SK-N-SH (cell line): ENCODE data around the gene TENT4A. TPM values are rescaled to one million over a fixed set of nuclear protein-coding genes. Genes with fewer than 3 reads are reported as not detected.

Experiments used
- CTCF ChIA-PET: fragments of 300-600, 350-600 bp; formaldehyde crosslinking; extraction: SDS; loops from one replicate; lab custom pipeline; 2021; lab: Yijun Ruan, JAX
- POLR2A ChIA-PET: fragments of 350-600 bp; sonication (Branson Sonifier 250); formaldehyde crosslinking; extraction: SDS; loops from one replicate; lab custom pipeline; 2020; ENCODE audit warnings: antibody characterized with exemption, inconsistent platforms; lab: Yijun Ruan, JAX
- DNase-seq: peaks from one replicate; pipeline ENCODE4 v3.0.0; 2012
- H2AFZ ChIP-seq: fragments of 200-600 bp; sonication (generic); 2 replicates; pipeline ENCODE4 v1.8.1; 2016; ENCODE audit warnings: antibody characterized with exemption, mild to moderate bottlenecking, low read depth
- H3F3A ChIP-seq: fragments of 200-600 bp; sonication (generic); replicated peaks from 2 replicates; pipeline ENCODE3; 2016; ENCODE audit warnings: antibody characterized with exemption, mild to moderate bottlenecking; ENCODE audit not compliant: insufficient read depth
- H3K27ac ChIP-seq, 2 experiments: fragments of 200-500 bp in 1 of 2; fragments of 200-600 bp in 1 of 2; sonication (Bioruptor generic) in 1 of 2; sonication (generic), shearing (Covaris generic) in 1 of 2; 2 replicates each; pipeline versions ENCODE4 v1.5.1 to v1.6.1; 2014 to 2016; ENCODE audit warnings: low read depth in 2 of 2, inconsistent platforms in 1 of 2, low read length in 1 of 2, mild to moderate bottlenecking in 1 of 2, mixed read lengths in 1 of 2
- H3K27me3 ChIP-seq: fragments of 200-600 bp; sonication (generic), shearing (Covaris generic); 2 replicates; pipeline ENCODE4 v1.6.1; 2016; ENCODE audit warnings: mixed run types; ENCODE audit not compliant: insufficient read depth
- H3K36me3 ChIP-seq, 2 experiments: fragments of 200-500 bp in 1 of 2; fragments of 200-600 bp in 1 of 2; sonication (Bioruptor generic) in 1 of 2; sonication (generic) in 1 of 2; replicated peaks in 1 of 2; 2 replicates each; pipeline versions ENCODE3 to v1.5.1; 2014 to 2016; ENCODE audit warnings: low read length in 1 of 2, mild to moderate bottlenecking in 1 of 2; ENCODE audit not compliant: insufficient read depth in 2 of 2, control insufficient read depth in 1 of 2
- H3K4me1 ChIP-seq, 2 experiments: fragments of 200-500 bp in 1 of 2; fragments of 200-600 bp in 1 of 2; sonication (Bioruptor generic) in 1 of 2; sonication (generic), shearing (Covaris generic) in 1 of 2; 2 replicates each; pipeline versions ENCODE4 v1.5.1 to v1.6.1; 2014 to 2016; ENCODE audit warnings: low read depth in 1 of 2, low read length in 1 of 2, mixed run types in 1 of 2; ENCODE audit not compliant: insufficient read depth in 2 of 2, control insufficient read depth in 1 of 2
- H3K4me2 ChIP-seq: fragments of 200-600 bp; sonication (generic), shearing (Covaris generic); 2 replicates; pipeline ENCODE4 v1.6.1; 2017; ENCODE audit warnings: mixed run types
- H3K4me3 ChIP-seq, 2 experiments: fragments of 200-500 bp in 1 of 2; fragments of 200-600 bp in 1 of 2; sonication (Bioruptor generic) in 1 of 2; sonication (generic), shearing (Covaris generic) in 1 of 2; 2 replicates each; pipeline versions ENCODE4 v1.5.1 to v1.8.1; 2014 to 2016; ENCODE audit warnings: low read depth in 2 of 2, inconsistent platforms in 1 of 2, low read length in 1 of 2, mild to moderate bottlenecking in 1 of 2, mixed read lengths in 1 of 2, moderate library complexity in 1 of 2
- H3K79me2 ChIP-seq: fragments of 200-600 bp; sonication (generic); 2 replicates; pipeline ENCODE4 v1.8.1; 2017; ENCODE audit warnings: mild to moderate bottlenecking; ENCODE audit not compliant: insufficient read depth
- H3K9ac ChIP-seq: fragments of 200-600 bp; sonication (generic); 2 replicates; pipeline ENCODE4 v1.6.1; 2017; ENCODE audit warnings: mixed run types
- H3K9me2 ChIP-seq: fragments of 200-600 bp; sonication (generic); 2 replicates; pipeline ENCODE4 v1.6.1; 2017; ENCODE audit warnings: mixed run types
- H3K9me3 ChIP-seq: fragments of 200-600 bp; sonication (generic); 2 replicates; pipeline ENCODE4 v1.6.1; 2017; ENCODE audit warnings: mixed run types, mild to moderate bottlenecking, moderate library complexity
- H4K20me1 ChIP-seq: fragments of 200-600 bp; sonication (generic); 2 replicates; pipeline ENCODE4 v1.6.1; 2017; ENCODE audit warnings: mild to moderate bottlenecking, mixed run types; ENCODE audit not compliant: insufficient read depth
- CHD2 ChIP-seq: fragments of 150-350 bp; IDR thresholded peaks from 2 replicates; pipeline ENCODE4 v1.6.1; 2018; ENCODE audit warnings: low read length; ENCODE audit not compliant: partially characterized antibody
- ELF1 ChIP-seq: IDR thresholded peaks from 2 replicates; pipeline ENCODE4 v1.4.0; 2012
- EP300 ChIP-seq, 2 experiments: IDR thresholded peaks; 2 replicates each; pipeline versions ENCODE4 v1.4.0 to v1.6.1; 2012; ENCODE audit warnings: borderline replicate concordance in 1 of 2, low read depth in 1 of 2, low read length in 1 of 2
- EZH2phosphoT487 ChIP-seq: fragments of 200-600 bp; sonication (generic); IDR thresholded peaks from 2 replicates; pipeline ENCODE4 v1.6.1; 2017; ENCODE audit warnings: low read depth, mixed run types, mild to moderate bottlenecking, antibody characterized with exemption, moderate library complexity, borderline replicate concordance
- FOSL2 ChIP-seq: IDR thresholded peaks from 2 replicates; pipeline ENCODE4 v1.4.0; 2012; ENCODE audit warnings: low read depth, mild to moderate bottlenecking, moderate library complexity, borderline replicate concordance
- FOXM1 ChIP-seq: IDR thresholded peaks from 2 replicates; pipeline ENCODE4 v1.4.0; 2012; ENCODE audit warnings: low read depth, mild to moderate bottlenecking
- GABPA ChIP-seq: IDR thresholded peaks from 2 replicates; pipeline ENCODE4 v1.4.0; 2012; ENCODE audit warnings: low read depth, mild to moderate bottlenecking
- GATA2 ChIP-seq: sonication (generic); formaldehyde crosslinking; IDR thresholded peaks from 2 replicates; pipeline ENCODE4 v1.5.0; 2020; ENCODE audit warnings: mild to moderate bottlenecking, missing genetic modification reagents
- JUND ChIP-seq: IDR thresholded peaks from 2 replicates; pipeline ENCODE4 v1.4.0; 2012
- MEF2A ChIP-seq: IDR thresholded peaks from 2 replicates; pipeline ENCODE4 v1.4.0; 2012; ENCODE audit warnings: low read depth, borderline replicate concordance
- MXI1 ChIP-seq: IDR thresholded peaks from 2 replicates; pipeline ENCODE4 v1.6.1; 2012; ENCODE audit warnings: mild to moderate bottlenecking, low read depth, low read length, improper control_type of control experiment
- NRF1 ChIP-seq: IDR thresholded peaks from 2 replicates; pipeline ENCODE4 v1.6.1; 2012; ENCODE audit warnings: low read depth, mild to moderate bottlenecking, low read length
- POLR2AphosphoS5 ChIP-seq: IDR thresholded peaks from 2 replicates; pipeline ENCODE4 v1.6.1; 2012; ENCODE audit warnings: low read depth, low read length
- RCOR1 ChIP-seq: fragments of 150-350 bp; IDR thresholded peaks from 2 replicates; pipeline ENCODE4 v1.6.1; 2017; ENCODE audit warnings: antibody characterized with exemption, low read length
- RFX5 ChIP-seq: IDR thresholded peaks from 2 replicates; pipeline ENCODE4 v1.6.1; 2012; ENCODE audit warnings: mild to moderate bottlenecking, improper control_type of control experiment, low read length
- SMC3 ChIP-seq: IDR thresholded peaks from 2 replicates; pipeline ENCODE4 v1.6.1; 2012; ENCODE audit warnings: low read depth, low read length, improper control_type of control experiment
- TAF1 ChIP-seq: IDR thresholded peaks from 2 replicates; pipeline ENCODE4 v1.6.1; 2012; ENCODE audit warnings: low read depth, mild to moderate bottlenecking, low read length, moderate library complexity, borderline replicate concordance
- TEAD4 ChIP-seq: IDR thresholded peaks from 2 replicates; pipeline ENCODE4 v1.4.0; 2012; ENCODE audit warnings: mild to moderate bottlenecking, borderline replicate concordance; ENCODE audit not compliant: insufficient read depth
- YY1 ChIP-seq: IDR thresholded peaks from 2 replicates; pipeline ENCODE4 v1.4.0; 2012; ENCODE audit warnings: low read depth, mild to moderate bottlenecking
- WGBS: methylation state at CpG from one replicate; pipeline ENCODE4 v1.1.6; 2017; ENCODE audit warnings: low lambda C conversion rate; 5-methylcytosine and 5-hydroxymethylcytosine counted together
- polyA plus RNA-seq, 3 experiments: library from polyadenylated mRNA; depleted of rRNA; stranded (reverse); fragments of >200 nt; gene quantifications; 2 replicates each; pipeline ENCODE4 v1.2.3, GENCODE V29; 2012
- TF ChIP-seq, protein P1 (sequence below): IDR thresholded peaks from 2 replicates; pipeline ENCODE4 v1.4.0; 2012; ENCODE audit warnings: low read depth, borderline replicate concordance
- TF ChIP-seq, protein P2 (sequence below): fragments of 200-600 bp; sonication (generic); IDR thresholded peaks from 2 replicates; pipeline ENCODE4 v1.6.1; 2017; ENCODE audit warnings: antibody characterized with exemption, mild to moderate bottlenecking, moderate library complexity
- TF ChIP-seq, protein P3 (sequence below): IDR thresholded peaks from 2 replicates; pipeline ENCODE4 v1.6.1; 2012; ENCODE audit warnings: mild to moderate bottlenecking, low read depth, low read length, moderate library complexity

Gene TENT4A
- polyA plus RNA-seq, 1 of the 3 experiments (the other 2 are of a cell fraction): 6.0 TPM

DNA sequence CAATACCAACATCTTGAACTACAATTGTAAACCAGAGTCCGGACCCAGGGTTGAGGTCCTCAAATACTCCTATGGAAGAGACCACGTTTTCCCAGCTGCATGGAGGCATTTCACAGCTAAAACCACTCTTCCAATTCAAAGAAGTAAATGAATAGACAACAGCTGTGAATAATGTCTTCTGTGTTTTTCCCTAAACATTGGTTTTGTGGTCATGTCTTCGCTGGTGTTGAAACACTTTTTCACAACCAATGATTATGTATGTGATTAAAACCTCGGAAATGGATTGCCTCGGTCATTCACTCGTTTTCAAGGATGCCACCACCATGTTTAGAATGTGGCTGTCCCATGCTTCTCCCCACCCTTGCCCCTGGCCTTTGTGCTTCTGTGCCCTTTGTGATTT is 9.4 kb upstream of the TENT4A start:
- POLR2A ChIA-PET: no interaction called here
- Histone ChIP-seq H3K4me3 (no peak overlapping the region), H3K4me2 (peak overlapping the region; percentile 51), H3K9me2 (no peaks in the 10 kb centered on the region), H4K20me1 (no peaks in the 10 kb centered on the region), H3K4me1 (peaks cover 9 to 24% of the 10 kb centered on the region in 2 experiments; a peak in 3 of 4 replicates), H3K27ac (peak overlapping the region; percentile 75 to 90; a peak in 3 of 4 replicates), H2AFZ (peak overlapping the region; percentile 80), H3K9me3 (no peaks in the 10 kb centered on the region), H3K9ac (peak overlapping the region; percentile 65), H3K79me2 (no peaks in the 10 kb centered on the region), H3K36me3 (no peaks in the 10 kb centered on the region), H3K27me3 (no peaks in the 10 kb centered on the region), H3F3A (no peaks in the 10 kb centered on the region)
- no peak for TF ChIP-seq SMC3
- no peak for TF ChIP-seq POLR2AphosphoS5
- no peak for TF ChIP-seq JUND
- TF ChIP-seq RFX5: no peak
- no peak for TF ChIP-seq ELF1
- TF ChIP-seq MXI1: no peak
- no peak for TF ChIP-seq RCOR1
- no peak for TF ChIP-seq EZH2phosphoT487
- TF ChIP-seq EP300 (IDR thresholded peaks at IDR 0.05; ENCODE audit: borderline replicate concordance in 1 of 2, low read depth in 1 of 2, low read length in 1 of 2): no peak
- no peak for TF ChIP-seq CHD2
- no peak for TF ChIP-seq GATA2 (CRISPR knock-in tag)
- TF ChIP-seq, protein P1, sequence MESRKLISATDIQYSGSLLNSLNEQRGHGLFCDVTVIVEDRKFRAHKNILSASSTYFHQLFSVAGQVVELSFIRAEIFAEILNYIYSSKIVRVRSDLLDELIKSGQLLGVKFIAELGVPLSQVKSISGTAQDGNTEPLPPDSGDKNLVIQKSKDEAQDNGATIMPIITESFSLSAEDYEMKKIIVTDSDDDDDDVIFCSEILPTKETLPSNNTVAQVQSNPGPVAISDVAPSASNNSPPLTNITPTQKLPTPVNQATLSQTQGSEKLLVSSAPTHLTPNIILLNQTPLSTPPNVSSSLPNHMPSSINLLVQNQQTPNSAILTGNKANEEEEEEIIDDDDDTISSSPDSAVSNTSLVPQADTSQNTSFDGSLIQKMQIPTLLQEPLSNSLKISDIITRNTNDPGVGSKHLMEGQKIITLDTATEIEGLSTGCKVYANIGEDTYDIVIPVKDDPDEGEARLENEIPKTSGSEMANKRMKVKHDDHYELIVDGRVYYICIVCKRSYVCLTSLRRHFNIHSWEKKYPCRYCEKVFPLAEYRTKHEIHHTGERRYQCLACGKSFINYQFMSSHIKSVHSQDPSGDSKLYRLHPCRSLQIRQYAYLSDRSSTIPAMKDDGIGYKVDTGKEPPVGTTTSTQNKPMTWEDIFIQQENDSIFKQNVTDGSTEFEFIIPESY: no peak
- no peak for TF ChIP-seq GABPA
- no peak for TF ChIP-seq TAF1
- TF ChIP-seq FOSL2: no peak
- TF ChIP-seq TEAD4: no peak
- TF ChIP-seq YY1: no peak
- WGBS: 83% methylated on average over 6 of the region's 6 CpGs
- no peak for DNase-seq
- CTCF ChIA-PET: interaction anchor here (1.4 kb wide), 1 partner anchor 41 kb away, joined by 3 read pairs; no protein-coding TSS in a partner anchor

DNA sequence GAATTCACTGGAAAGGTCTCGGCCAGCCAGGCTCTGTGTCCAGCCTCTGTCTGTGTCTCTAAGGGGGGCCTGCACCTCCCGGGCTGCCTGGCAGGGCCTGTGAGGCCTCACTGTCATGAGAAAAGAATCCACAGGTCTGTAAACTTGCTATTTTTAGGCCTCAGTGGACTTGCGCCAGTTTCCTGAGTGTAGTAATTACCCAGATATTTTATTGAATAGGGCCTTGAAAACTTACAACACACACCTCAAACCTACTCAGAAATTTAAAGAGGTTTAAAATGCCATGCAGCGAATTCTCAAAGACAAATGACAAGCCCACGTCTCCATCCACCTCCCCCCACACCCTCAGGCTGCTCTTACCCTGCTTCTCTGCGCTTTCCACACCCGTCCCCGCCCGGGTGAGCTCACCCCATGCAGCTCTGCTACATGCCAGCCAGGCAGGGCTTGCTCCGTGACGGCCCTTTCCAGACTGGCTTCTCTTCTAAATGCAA is 8.8 kb upstream of the TENT4A start:
- no peaks in the 10 kb centered on the region for H3K36me3 ChIP-seq
- peak overlapping the region; percentile 65 for H3K9ac ChIP-seq
- DNase-seq: no peak
- peak overlapping the region; percentile 75 to 90 for H3K27ac ChIP-seq
- peak overlapping the region; percentile 51 for H3K4me2 ChIP-seq
- H3K9me2 ChIP-seq: no peaks in the 10 kb centered on the region
- no peaks in the 10 kb centered on the region for H3K27me3 ChIP-seq
- no peak overlapping the region for H3K4me3 ChIP-seq
- H4K20me1 ChIP-seq: no peaks in the 10 kb centered on the region
- no peaks in the 10 kb centered on the region for H3K9me3 ChIP-seq
- POLR2A ChIA-PET: no interaction called here
- peak overlapping the region; percentile 80 for H2AFZ ChIP-seq
- H3K79me2 ChIP-seq: no peaks in the 10 kb centered on the region
- 44% methylated on average over 9 of the region's 11 CpGs for WGBS
- CTCF ChIA-PET: interaction anchor here (1.4 kb wide), 1 partner anchor 41 kb away, joined by 3 read pairs; no protein-coding TSS in a partner anchor
- peaks cover 9 to 25% of the 10 kb centered on the region in 2 experiments; a peak in 3 of 4 replicates for H3K4me1 ChIP-seq
- H3F3A ChIP-seq: no peaks in the 10 kb centered on the region
- TF ChIP-seq FOSL2 (peak; percentile 48; the same call in 1 of the 2 replicates), RCOR1 (no peak), NRF1 (no peak), FOXM1 (no peak), JUND (peak; percentile 72), GATA2 (CRISPR knock-in tag) (no peak), TAF1 (no peak; the same call in 1 of the 2 replicates), MEF2A (peak; percentile 98)
- TF ChIP-seq, protein P2, sequence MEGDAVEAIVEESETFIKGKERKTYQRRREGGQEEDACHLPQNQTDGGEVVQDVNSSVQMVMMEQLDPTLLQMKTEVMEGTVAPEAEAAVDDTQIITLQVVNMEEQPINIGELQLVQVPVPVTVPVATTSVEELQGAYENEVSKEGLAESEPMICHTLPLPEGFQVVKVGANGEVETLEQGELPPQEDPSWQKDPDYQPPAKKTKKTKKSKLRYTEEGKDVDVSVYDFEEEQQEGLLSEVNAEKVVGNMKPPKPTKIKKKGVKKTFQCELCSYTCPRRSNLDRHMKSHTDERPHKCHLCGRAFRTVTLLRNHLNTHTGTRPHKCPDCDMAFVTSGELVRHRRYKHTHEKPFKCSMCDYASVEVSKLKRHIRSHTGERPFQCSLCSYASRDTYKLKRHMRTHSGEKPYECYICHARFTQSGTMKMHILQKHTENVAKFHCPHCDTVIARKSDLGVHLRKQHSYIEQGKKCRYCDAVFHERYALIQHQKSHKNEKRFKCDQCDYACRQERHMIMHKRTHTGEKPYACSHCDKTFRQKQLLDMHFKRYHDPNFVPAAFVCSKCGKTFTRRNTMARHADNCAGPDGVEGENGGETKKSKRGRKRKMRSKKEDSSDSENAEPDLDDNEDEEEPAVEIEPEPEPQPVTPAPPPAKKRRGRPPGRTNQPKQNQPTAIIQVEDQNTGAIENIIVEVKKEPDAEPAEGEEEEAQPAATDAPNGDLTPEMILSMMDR: no peak
- TF ChIP-seq, protein P3, sequence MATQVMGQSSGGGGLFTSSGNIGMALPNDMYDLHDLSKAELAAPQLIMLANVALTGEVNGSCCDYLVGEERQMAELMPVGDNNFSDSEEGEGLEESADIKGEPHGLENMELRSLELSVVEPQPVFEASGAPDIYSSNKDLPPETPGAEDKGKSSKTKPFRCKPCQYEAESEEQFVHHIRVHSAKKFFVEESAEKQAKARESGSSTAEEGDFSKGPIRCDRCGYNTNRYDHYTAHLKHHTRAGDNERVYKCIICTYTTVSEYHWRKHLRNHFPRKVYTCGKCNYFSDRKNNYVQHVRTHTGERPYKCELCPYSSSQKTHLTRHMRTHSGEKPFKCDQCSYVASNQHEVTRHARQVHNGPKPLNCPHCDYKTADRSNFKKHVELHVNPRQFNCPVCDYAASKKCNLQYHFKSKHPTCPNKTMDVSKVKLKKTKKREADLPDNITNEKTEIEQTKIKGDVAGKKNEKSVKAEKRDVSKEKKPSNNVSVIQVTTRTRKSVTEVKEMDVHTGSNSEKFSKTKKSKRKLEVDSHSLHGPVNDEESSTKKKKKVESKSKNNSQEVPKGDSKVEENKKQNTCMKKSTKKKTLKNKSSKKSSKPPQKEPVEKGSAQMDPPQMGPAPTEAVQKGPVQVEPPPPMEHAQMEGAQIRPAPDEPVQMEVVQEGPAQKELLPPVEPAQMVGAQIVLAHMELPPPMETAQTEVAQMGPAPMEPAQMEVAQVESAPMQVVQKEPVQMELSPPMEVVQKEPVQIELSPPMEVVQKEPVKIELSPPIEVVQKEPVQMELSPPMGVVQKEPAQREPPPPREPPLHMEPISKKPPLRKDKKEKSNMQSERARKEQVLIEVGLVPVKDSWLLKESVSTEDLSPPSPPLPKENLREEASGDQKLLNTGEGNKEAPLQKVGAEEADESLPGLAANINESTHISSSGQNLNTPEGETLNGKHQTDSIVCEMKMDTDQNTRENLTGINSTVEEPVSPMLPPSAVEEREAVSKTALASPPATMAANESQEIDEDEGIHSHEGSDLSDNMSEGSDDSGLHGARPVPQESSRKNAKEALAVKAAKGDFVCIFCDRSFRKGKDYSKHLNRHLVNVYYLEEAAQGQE: no peak
